ENCODE results near the gene MYO5A.
"Not testable (repeated sequence)": the region's sequence is repeated elsewhere in the genome, so short reads cannot be mapped to it uniquely, and the experiment has no call there.

DNA sequence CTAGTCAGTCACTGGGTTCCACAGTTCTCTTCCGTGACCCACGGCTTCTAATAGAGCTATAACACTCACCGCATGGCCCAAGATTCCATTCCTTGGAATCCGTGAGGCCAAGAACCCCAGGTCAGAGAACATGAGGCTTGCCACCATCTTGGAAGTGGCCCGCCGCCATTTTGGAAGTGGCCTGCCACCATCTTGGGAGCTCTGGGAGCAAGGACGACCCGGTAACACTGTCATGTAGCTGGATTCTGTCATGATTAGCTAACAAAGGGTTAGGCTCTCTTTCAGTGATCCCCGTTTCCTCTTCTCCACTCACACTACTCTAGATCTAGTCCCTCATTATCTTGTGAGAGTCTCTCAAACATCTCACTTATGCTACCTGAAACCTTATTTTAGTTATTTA, 89.6 kb downstream of the MYO5A start:
- TF ChIP-seq, protein P1, sequence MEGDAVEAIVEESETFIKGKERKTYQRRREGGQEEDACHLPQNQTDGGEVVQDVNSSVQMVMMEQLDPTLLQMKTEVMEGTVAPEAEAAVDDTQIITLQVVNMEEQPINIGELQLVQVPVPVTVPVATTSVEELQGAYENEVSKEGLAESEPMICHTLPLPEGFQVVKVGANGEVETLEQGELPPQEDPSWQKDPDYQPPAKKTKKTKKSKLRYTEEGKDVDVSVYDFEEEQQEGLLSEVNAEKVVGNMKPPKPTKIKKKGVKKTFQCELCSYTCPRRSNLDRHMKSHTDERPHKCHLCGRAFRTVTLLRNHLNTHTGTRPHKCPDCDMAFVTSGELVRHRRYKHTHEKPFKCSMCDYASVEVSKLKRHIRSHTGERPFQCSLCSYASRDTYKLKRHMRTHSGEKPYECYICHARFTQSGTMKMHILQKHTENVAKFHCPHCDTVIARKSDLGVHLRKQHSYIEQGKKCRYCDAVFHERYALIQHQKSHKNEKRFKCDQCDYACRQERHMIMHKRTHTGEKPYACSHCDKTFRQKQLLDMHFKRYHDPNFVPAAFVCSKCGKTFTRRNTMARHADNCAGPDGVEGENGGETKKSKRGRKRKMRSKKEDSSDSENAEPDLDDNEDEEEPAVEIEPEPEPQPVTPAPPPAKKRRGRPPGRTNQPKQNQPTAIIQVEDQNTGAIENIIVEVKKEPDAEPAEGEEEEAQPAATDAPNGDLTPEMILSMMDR (IDR thresholded peaks at IDR 0.05; ENCODE audit: low read depth, low read length): not testable (repeated sequence)
- TF ChIP-seq POLR2A (IDR thresholded peaks at IDR 0.05; ENCODE audit: extremely low read depth, insufficient read length): not testable (repeated sequence)

All from NB4 (cell line).